ENCODE data around the gene ERC2. TPM values are rescaled to one million over a fixed set of nuclear protein-coding genes. Genes with fewer than 3 reads are reported as not detected.

The ERC2 gene
- total and polyA plus RNA-seq, 2 of the 13 experiments (the other 11 are each of a cell fraction or from before 2014, with no cell fraction given) = 0.16 to 0.22 TPM

DNA sequence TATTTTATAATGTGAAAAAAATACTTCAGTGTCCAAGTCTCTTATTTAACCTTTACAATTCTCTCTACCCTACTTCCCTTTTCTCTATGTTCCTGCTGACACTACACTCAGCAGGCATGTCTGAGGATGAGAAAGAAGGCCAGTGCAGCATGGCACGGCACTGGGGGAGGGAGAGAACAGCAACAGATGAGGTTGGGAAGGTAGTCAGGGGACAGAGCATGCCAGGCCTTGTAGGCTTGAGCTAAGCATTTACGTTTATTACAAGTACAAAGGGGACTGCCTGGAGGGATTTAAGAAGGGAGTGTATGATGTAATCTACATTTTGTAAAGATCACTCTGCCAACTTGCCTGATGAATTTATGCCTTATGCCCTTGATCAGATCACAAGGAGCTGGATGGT, 863.9 kb downstream of the ERC2 start (continued):
- no peak for TF ChIP-seq HBP1 (CRISPR knock-in tag; IDR thresholded peaks at IDR 0.05; ENCODE audit: low read depth)
- TF ChIP-seq TFAP4 (IDR thresholded peaks at IDR 0.05; ENCODE audit: borderline replicate concordance, low read depth) = no peak
- TF ChIP-seq ZNF180 (CRISPR knock-in tag; IDR thresholded peaks at IDR 0.05; ENCODE audit: borderline replicate concordance, low read depth) = no peak
- TF ChIP-seq, protein P1, sequence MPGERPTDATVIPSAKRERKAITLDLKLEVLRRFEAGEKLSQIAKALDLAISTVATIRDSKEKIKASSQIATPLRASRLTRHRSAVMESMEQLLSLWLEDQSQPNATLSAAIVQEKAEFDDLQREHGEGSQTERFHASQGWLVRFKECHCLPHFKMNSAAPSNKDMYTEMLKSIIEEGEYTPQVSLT (CRISPR knock-in tag; IDR thresholded peaks at IDR 0.05; ENCODE audit: borderline replicate concordance, low read depth) = no peak
- TF ChIP-seq, protein P2, sequence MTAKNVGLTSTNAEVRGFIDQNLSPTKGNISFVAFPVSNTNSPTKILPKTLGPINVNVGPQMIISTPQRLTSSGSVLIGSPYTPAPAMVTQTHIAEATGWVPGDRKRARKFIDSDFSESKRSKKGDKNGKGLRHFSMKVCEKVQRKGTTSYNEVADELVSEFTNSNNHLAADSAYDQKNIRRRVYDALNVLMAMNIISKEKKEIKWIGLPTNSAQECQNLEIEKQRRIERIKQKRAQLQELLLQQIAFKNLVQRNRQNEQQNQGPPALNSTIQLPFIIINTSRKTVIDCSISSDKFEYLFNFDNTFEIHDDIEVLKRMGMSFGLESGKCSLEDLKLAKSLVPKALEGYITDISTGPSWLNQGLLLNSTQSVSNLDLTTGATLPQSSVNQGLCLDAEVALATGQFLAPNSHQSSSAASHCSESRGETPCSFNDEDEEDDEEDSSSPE (CRISPR knock-in tag; IDR thresholded peaks at IDR 0.05) = no peak
- TF ChIP-seq RBM22 (optimal IDR thresholded peaks at IDR 0.05; ENCODE audit: low read length) = no peak

DNA sequence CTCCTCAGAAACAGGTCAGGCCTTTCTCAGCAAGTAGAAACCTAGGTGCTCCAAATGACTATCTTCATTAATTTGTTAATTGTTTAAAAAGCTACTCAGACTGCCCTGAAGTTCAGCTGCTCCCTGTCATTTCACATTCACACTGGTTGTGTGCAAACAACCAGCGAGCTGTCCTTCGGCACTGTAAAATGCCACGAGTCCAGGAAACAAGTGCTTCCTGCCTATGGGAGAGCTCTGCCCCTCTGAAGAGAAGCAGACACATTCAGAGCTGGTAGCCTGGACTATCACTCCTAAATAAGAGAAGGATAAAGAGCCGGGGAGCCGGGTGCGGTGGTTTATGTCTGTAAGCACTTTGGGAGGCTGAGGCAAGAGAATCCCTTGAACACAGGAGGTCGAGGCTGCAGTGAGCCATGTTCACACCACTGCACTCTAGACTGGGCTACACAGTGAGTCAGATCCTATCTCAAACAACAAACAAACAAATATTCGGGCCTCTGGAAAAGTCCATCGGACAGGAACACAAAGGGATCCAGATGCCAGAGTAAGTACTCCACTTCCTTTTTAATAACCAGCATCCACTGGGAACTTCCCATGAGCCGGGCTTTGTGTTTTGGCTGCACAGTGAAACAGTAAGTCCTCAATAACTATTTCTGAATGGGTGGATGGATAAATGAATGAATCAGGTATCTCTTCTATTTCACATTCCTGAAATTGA, 866.7 kb downstream of the ERC2 start:
- Histone ChIP-seq H3K79me2 (ENCODE audit: insufficient read depth, low read length) (no peaks in the 10 kb centered on the region), H3K27ac (ENCODE audit: extremely low read length, insufficient read depth, low read length) (no peak overlapping the region), H2AFZ (ENCODE audit: low read length) (no peak overlapping the region), H4K20me1 (ENCODE audit: insufficient read depth, low read length) (no peaks in the 10 kb centered on the region), H3K36me3 (replicated peaks in 1 of 2; ENCODE audit: control insufficient read depth in 1 of 2, insufficient read depth in 2 of 2, low read length in 2 of 2) (no peaks in the 10 kb centered on the region), H3K4me2 (ENCODE audit: low read depth, low read length) (no peak overlapping the region), H3K27me3 (ENCODE audit: control insufficient read depth in 1 of 2, insufficient read depth in 2 of 2, low read length in 2 of 2) (0 out of 5 replicates have a peak, but pooled peaks cover 0 to 3% of the 10 kb centered on the region in 2 experiments), H3K9me3 (ENCODE audit: low read length) (no peaks in the 10 kb centered on the region), H3K4me3 (replicated peaks in 1 of 3; ENCODE audit: insufficient read depth in 1 of 3, low read depth in 2 of 3, low read length in 3 of 3) (no peak overlapping the region), H3K9ac (ENCODE audit: insufficient read depth, low read depth, low read length) (no peak overlapping the region), H3K4me1 (ENCODE audit: insufficient read depth, low read length) (no peaks in the 10 kb centered on the region)
- in situ Hi-C loops (cut with HindIII; ENCODE audit: extremely low pct_ligation_motif_present, low pct_unique_long_range_greater_than_20kb) (no loop called here), intact Hi-C loops (cut with micrococcal nuclease; ENCODE audit: unreplicated experiment) (no loop called here)
- ChIA-PET CTCF (ENCODE audit: low intra/inter-chr PET ratio, low total read pairs) (no interaction called here), POLR2A (no interaction called here)
- no peak for DNase-seq (ENCODE audit: low spot score)
- FAIRE-seq = no peak
- ATAC-seq = peak; percentile 25; the same call in 1 of the 3 replicates
- no TSS peak for BruUV-seq (replicated peaks)
- 2% methylated on average over 9 of the region's 10 CpGs for WGBS (ENCODE audit: low lambda C conversion rate)
- no peak for TF ChIP-seq ZSCAN9 (CRISPR knock-in tag; IDR thresholded peaks at IDR 0.05; ENCODE audit: borderline replicate concordance)
- TF ChIP-seq NFIC (IDR thresholded peaks at IDR 0.05; ENCODE audit: low read length) = no peak
- no peak for TF ChIP-seq TFAP4 (IDR thresholded peaks at IDR 0.05; ENCODE audit: borderline replicate concordance, low read depth)
- TF ChIP-seq ZNF142 (CRISPR knock-in tag; IDR thresholded peaks at IDR 0.05) = no peak
